ACC112 (cell line): ENCODE measurements around the gene DKK3.

Experiments used
- H2AFZ ChIP-seq: fragments of 200-600 bp; sonication (generic); one replicate; pipeline ENCODE4 v1.6.0; 2017; ENCODE audit warnings: antibody characterized with exemption, low read length; ENCODE audit not compliant: unreplicated experiment
- H3K27ac ChIP-seq: fragments of 200-600 bp; sonication (generic); 2 replicates; pipeline ENCODE4 v1.5.1; 2014; ENCODE audit warnings: low read depth, mild to moderate bottlenecking, antibody characterized with exemption, low read length, moderate library complexity
- H3K27me3 ChIP-seq: fragments of 200-600 bp; sonication (generic); 2 replicates; pipeline ENCODE4 v1.6.1; 2014; ENCODE audit warnings: mild to moderate bottlenecking, antibody characterized with exemption, low read length, moderate library complexity, mixed read lengths; ENCODE audit not compliant: insufficient read depth
- H3K36me3 ChIP-seq: fragments of 200-600 bp; sonication (generic); 2 replicates; pipeline ENCODE4 v1.6.1; 2016; ENCODE audit warnings: mild to moderate bottlenecking, antibody characterized with exemption, low read length, moderate library complexity, mixed read lengths; ENCODE audit not compliant: insufficient read depth
- H3K4me1 ChIP-seq: fragments of 200-600 bp; sonication (generic); one replicate; pipeline ENCODE4 v1.6.1; 2016; ENCODE audit warnings: low read length, mixed read lengths; ENCODE audit not compliant: insufficient read depth, unreplicated experiment, control insufficient read depth
- H3K4me3 ChIP-seq: fragments of 200-600 bp; sonication (generic); 2 replicates; pipeline ENCODE4 v1.5.1; 2014; ENCODE audit warnings: mild to moderate bottlenecking, low read depth, low read length
- H3K79me2 ChIP-seq: fragments of 200-600 bp; sonication (generic); one replicate; pipeline ENCODE4 v1.6.0; 2016; ENCODE audit warnings: low read length; ENCODE audit not compliant: control insufficient read depth, unreplicated experiment, insufficient read depth

DKK3 gene

DNA sequence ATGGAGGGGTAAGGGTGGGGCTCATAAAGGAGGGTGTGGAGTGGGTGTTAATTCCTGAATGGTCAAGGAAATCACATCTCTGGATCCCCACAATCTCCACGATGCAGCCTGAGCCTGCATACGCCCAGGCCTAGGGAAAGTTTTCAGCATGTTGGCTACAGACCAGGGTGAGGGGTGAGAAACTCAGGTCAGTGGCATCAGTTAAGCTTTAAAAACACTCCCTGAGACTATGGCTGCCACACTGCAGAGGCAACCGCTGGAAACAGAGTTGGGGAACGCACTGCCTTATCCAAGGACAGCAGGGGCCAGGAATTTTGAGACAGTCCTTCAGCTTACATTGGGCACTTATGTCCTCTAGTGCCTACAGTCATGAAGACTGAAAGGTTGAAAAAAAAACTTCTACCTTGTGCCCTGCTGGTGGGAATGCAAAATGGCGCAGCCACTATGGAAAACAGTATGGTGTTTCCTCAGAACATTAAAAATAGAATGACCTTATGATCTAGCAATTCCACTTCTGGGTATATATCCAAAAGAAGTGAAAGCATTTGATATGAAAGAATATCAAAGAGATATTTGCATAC, 19.7 kb downstream of the DKK3 start:
- no peak overlapping the region for H3K4me3 ChIP-seq
- H3K36me3 ChIP-seq: no peaks in the 10 kb centered on the region
- H3K4me1 ChIP-seq: peaks cover 75% of the 10 kb centered on the region
- H3K27me3 ChIP-seq: no peaks in the 10 kb centered on the region
- H3K79me2 ChIP-seq: no peaks in the 10 kb centered on the region
- H3K27ac ChIP-seq: peak overlapping the region; percentile 87
- H2AFZ ChIP-seq: no peak overlapping the region

GRCh38 chr11:11988099-11988651, 20.3 kb downstream of the DKK3 start:
- no peaks in the 10 kb centered on the region for H3K36me3 ChIP-seq
- no peaks in the 10 kb centered on the region for H3K79me2 ChIP-seq
- no peaks in the 10 kb centered on the region for H3K27me3 ChIP-seq
- peak overlapping the region; percentile 6; the same call in 1 of the 2 replicates for H3K4me3 ChIP-seq
- H3K27ac ChIP-seq: peak overlapping the region; percentile 87
- peaks cover 75% of the 10 kb centered on the region for H3K4me1 ChIP-seq
- H2AFZ ChIP-seq: peak overlapping the region; percentile 66

- H3K79me2 ChIP-seq: no peaks in the 10 kb centered on the region
- no peaks in the 10 kb centered on the region for H3K27me3 ChIP-seq
- peak overlapping the region; percentile 87 for H3K27ac ChIP-seq
- no peaks in the 10 kb centered on the region for H3K36me3 ChIP-seq
- peaks cover 76% of the 10 kb centered on the region for H3K4me1 ChIP-seq
- H3K4me3 ChIP-seq: peak overlapping the region; percentile 6; the same call in 1 of the 2 replicates
- peak overlapping the region; percentile 66 for H2AFZ ChIP-seq
Measured at GRCh38 chr11:11987503-11988022, 20.9 kb downstream of the DKK3 start.

DNA sequence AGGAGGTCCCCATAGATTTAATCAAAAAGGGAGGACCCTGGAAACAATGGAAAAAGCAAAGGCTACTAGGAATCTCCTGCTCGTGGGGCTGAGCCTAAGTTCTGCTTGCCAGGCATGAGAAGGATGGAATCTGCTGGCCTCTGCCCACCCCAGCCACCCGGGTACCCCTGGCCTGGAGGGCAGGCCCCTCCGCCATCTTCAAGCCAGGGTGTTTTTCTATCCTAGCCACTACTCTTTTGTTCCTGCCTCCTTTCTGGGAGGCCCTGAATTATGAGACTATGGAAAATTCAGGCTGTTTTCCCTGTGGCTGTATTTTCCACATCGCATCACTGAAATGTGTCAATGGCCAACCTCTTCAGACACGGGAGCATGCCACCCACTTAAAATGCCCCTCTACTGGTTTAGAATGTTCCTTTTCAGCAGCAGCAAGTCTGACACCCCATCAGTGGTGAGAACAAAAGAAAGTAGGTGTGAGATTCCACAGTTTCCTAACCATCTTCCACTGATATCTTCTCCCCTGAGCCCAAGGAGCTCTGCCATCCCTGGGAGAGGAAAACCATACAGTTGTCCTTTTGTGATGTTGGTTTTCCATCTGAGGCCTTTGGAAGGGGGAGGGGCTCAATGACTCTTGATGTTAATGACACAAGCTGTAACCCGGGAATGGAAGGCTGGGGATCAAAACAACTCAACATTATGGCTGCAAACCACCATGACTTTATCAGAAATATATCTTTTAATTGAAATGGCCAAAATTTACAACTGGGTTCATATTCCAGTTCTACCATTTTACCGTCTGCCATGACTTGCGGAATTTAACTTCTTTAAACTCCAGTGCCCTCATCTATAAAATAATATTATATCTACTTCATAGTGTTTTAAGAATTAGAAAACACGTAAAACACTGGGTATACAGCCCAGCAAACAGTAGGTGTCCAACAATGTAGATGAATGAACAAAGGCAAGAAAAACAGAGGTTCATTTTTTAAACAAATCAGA, 22.2 kb downstream of the DKK3 start:
- no peaks in the 10 kb centered on the region for H3K79me2 ChIP-seq
- H3K36me3 ChIP-seq: no peaks in the 10 kb centered on the region
- H3K4me1 ChIP-seq: peaks cover 69% of the 10 kb centered on the region
- no peaks in the 10 kb centered on the region for H3K27me3 ChIP-seq
- H2AFZ ChIP-seq: no peak overlapping the region
- peak overlapping the region; percentile 60 for H3K27ac ChIP-seq
- H3K4me3 ChIP-seq: no peak overlapping the region

GRCh38 chr11:11985016-11985715, 23.3 kb downstream of the DKK3 start:
- Histone ChIP-seq H3K4me1 (peaks cover 68% of the 10 kb centered on the region), H3K27me3 (no peaks in the 10 kb centered on the region), H3K27ac (peak overlapping the region; percentile 69), H2AFZ (no peak overlapping the region), H3K36me3 (no peaks in the 10 kb centered on the region), H3K79me2 (no peaks in the 10 kb centered on the region), H3K4me3 (no peak overlapping the region)

DNA sequence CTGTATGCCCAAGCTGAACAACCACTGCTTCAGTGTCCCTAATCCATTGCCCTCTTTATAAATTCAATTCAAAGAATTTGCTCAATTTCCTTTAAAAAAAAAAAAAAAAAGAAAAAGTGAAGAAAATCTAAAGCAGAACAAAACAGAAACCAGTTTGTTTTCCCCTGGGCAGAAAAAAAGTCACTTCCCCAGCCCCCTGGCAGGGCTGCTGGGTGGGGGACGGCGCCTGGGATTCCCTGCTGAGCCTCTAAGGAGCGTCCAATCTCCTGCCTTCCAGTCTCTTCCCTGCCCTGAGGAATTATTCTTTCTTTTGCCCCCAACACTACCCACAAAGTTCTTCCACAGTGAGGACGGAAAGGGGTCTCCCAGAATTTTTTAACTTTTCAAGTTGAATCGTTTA, 23.9 kb downstream of the DKK3 start:
- no peak overlapping the region for H3K4me3 ChIP-seq
- no peaks in the 10 kb centered on the region for H3K79me2 ChIP-seq
- peak overlapping the region; percentile 69 for H3K27ac ChIP-seq
- no peak overlapping the region for H2AFZ ChIP-seq
- H3K4me1 ChIP-seq: peaks cover 71% of the 10 kb centered on the region
- no peaks in the 10 kb centered on the region for H3K36me3 ChIP-seq
- H3K27me3 ChIP-seq: no peaks in the 10 kb centered on the region

- Histone ChIP-seq H3K79me2 (no peaks in the 10 kb centered on the region), H3K27ac (peak overlapping the region; percentile 69), H2AFZ (no peak overlapping the region)
Measured at GRCh38 chr11:11983427-11983826, 25.0 kb downstream of the DKK3 start.

GRCh38 chr11:11982975-11983374, 25.5 kb downstream of the DKK3 start:
- H3K4me3 ChIP-seq: no peak overlapping the region
- H3K27ac ChIP-seq: peak overlapping the region; percentile 69
- no peaks in the 10 kb centered on the region for H3K79me2 ChIP-seq
- H2AFZ ChIP-seq: peak overlapping the region; percentile 27
- H3K27me3 ChIP-seq: no peaks in the 10 kb centered on the region
- peaks cover 77% of the 10 kb centered on the region for H3K4me1 ChIP-seq
- H3K36me3 ChIP-seq: no peaks in the 10 kb centered on the region

More at GRCh38 chr11:11983427-11983826, 25.0 kb downstream of the DKK3 start:
- H3K4me1 ChIP-seq: peaks cover 77% of the 10 kb centered on the region
- H3K27me3 ChIP-seq: no peaks in the 10 kb centered on the region
- H3K4me3 ChIP-seq: no peak overlapping the region
- H3K36me3 ChIP-seq: no peaks in the 10 kb centered on the region

- peaks cover 77% of the 10 kb centered on the region for H3K4me1 ChIP-seq
- no peaks in the 10 kb centered on the region for H3K36me3 ChIP-seq
- H3K4me3 ChIP-seq: no peak overlapping the region
- no peaks in the 10 kb centered on the region for H3K79me2 ChIP-seq
- no peak overlapping the region for H2AFZ ChIP-seq
- H3K27ac ChIP-seq: peak overlapping the region; percentile 69; the same call in 1 of the 2 replicates
- H3K27me3 ChIP-seq: no peaks in the 10 kb centered on the region
Measured at GRCh38 chr11:11982461-11982860, 26.0 kb downstream of the DKK3 start.

DNA sequence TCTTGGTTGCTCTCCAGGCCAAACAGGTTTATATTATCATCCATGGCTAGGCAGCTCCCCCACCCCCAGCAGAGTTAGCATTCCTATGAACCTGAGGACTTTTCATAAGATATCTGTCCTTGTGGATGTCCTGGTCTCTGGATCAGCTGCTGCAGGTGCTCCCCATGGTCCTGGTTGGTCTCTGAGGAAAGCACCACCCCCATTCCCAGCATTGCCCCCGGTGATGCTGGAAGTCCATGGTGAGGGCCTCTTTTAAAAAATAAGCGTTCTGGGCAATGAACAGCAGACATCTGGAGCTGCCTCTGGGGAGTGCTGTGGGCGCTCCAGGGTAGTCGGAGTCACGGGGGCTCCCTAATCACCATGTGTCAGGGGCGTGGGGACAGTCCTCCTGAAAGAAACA, 26.6 kb downstream of the DKK3 start:
- H3K79me2 ChIP-seq: no peaks in the 10 kb centered on the region
- H3K36me3 ChIP-seq: no peaks in the 10 kb centered on the region
- no peak overlapping the region for H2AFZ ChIP-seq
- peaks cover 79% of the 10 kb centered on the region for H3K4me1 ChIP-seq
- no peak overlapping the region for H3K4me3 ChIP-seq
- H3K27ac ChIP-seq: no peak overlapping the region
- H3K27me3 ChIP-seq: no peaks in the 10 kb centered on the region
